HT-29 (cell line): ENCODE results near the gene DOCK4. TPM values are rescaled to one million over a fixed set of nuclear protein-coding genes. Genes with fewer than 3 reads are reported as not detected.
"Not testable (repeated sequence)": the region's sequence is repeated elsewhere in the genome, so short reads cannot be mapped to it uniquely, and the experiment has no call there.

ENCODE experiments used
- DNase-seq: peaks from one replicate; pipeline ENCODE4 v3.0.0-alpha.2; 2015; ENCODE audit warnings: low spot score
- total RNA-seq: library from RNA; depleted of rRNA; stranded (reverse); fragments of >200 nt; shearing (Covaris generic); gene quantifications from 2 replicates; pipeline ENCODE4 v1.2.3, GENCODE V29; 2014; rRNA removed

DOCK4 gene
- 3.2 and 4.9 TPM in 2 replicates for total RNA-seq

DNA sequence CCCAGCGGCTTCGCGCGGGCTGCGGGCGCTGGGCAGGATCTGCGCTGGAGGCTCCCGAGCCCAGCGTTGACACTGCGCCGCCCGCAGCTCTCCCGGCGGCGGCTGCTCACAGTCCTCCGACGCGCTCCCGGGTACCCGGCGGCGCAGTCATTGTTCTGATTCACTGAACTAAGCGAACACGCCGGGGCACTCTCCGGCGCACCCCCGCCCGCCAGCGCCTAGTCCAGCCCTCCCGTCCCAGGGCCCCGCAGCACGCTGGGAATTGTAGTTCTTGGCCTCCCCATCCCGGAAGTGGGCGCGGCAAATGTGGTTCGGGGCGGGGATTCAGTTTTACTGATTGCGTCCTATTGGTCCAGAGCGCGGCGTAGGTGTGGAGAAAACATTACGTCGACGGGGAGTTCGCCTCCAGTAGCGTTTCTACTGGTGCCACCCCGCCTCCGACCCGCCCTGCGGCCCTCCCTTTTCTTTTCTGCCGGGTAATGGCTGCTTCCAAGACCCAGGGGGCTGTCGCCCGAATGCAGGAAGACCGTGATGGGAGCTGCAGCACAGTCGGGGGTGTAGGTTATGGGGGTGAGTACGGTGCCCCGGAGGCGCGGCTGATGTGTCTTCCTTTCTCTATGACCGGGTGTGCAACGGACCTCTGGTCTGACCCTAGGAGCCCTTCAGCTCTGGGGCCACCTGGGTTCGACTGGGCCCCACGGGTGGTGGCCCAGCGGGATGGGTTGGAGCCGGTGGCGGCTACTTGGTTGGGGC is at the start of gene DOCK4, which contains the start of gene ZNF277:
DOCK4 (minus strand) TSS at position 162 of the 753 bp plus-strand sequence. CDS start 261 bp downstream, outside the sequence.
ZNF277 (plus strand) TSS at position 458 of the 753 bp plus-strand sequence; CDS start at position 480, 22 bp downstream.
- DNase-seq: peak; percentile 100

DNA sequence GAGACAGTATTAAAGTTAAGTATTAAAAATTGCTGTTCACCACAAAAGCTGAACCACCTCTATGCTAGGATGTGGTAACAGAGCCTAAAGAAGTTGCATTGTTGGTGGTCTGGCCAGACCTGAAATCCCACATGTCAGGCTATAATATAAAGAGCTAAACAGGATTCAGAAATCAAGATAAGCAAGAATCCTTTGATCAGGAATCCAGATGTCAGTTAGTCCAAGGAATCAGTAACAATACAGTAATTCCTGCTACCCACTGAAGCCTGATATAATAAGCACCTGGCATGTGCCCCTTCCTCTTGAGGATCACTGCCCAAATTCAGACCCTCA is 49.2 kb upstream of the DOCK4 start:
- DNase-seq: peak; percentile 25

GRCh38 chr7:112254709-112255387 is 48.6 kb upstream of the DOCK4 start:
- no peak for DNase-seq

DNA sequence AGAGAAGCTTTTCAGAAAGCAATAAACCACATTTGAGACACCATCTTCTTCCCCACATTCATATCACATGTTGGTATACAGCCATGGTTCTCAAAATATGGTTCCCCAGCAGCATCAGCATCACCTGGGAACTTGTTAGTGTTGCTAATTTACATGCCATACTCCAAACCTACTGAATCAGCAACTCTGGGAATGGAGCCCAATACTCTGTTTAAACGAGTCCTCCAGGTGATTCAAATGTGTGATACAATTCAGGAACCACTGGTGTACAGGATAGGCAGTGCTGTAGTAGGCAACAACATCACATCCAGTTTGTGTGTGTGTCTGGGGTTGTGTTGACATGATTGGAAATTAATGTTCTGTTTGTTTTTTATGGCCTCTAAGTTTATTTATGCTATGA is 48.0 kb upstream of the DOCK4 start:
- DNase-seq: no peak

DNA sequence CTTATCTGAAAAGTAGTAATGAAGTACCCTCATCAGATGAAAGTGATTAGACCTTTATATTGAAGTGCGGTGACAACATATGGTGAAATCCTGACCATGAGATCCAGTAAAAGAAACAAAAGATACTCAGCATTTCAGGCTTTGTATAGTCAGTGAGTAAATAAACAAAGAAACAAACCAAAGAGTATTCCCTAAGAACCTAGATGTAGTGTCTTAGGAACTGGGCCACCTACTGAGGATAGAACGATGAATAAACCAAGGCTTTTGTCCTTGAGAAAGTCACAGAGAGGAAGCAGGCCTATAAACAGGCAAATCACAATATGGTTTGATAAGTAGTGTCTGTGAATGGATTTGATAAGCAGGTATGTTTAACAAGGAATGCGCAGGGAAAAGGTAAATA is 46.5 kb upstream of the DOCK4 start:
- DNase-seq: no peak

- no peak for DNase-seq
Observed at GRCh38 chr7:112252141-112252540, 45.9 kb upstream of the DOCK4 start.

DNA sequence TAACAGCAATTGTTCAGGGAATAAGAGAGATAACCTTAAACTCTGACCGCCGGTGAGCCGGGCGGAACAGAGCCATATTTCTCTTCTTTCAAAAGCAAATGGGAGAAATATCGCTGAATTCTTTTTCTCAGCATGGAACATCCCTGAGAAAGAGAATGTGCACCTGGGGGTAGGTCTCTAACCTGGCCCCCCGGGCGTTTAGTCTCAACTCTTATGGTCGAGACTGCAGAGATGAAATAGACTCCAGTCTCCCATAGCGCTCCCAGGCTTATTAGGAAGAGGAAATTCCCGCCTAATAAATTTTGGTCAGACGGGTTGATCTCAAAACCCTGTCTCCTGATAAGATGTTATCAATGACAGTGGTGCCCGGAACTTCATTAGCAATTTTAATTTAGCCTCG is 43.8 kb upstream of the DOCK4 start:
- DNase-seq: not testable (repeated sequence)

- DNase-seq: no peak
Observed at GRCh38 chr7:112248598-112248997, 42.4 kb upstream of the DOCK4 start.

- DNase-seq: no peak
Observed at GRCh38 chr7:112238852-112239610, 32.8 kb upstream of the DOCK4 start.

DNA sequence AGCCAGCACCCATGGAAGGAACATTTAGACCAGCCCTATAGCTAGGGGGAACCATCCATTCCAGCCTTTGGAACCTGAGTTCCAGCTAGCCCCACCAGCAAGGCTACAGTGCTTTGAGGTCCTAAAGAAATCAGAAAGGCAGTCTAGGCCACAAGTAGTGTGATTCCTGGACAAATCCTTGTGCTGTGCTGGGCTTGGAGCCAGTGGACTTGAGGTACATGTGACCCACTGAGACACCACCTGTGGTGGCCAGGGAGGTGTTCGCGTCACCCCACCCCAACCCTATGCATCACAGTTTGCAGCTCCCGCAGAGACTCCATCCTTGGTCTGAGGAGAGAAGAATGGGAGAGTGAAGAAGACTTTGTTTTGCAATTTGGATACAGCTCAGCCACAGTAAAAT is 32.1 kb upstream of the DOCK4 start:
- DNase-seq: no peak

DNA sequence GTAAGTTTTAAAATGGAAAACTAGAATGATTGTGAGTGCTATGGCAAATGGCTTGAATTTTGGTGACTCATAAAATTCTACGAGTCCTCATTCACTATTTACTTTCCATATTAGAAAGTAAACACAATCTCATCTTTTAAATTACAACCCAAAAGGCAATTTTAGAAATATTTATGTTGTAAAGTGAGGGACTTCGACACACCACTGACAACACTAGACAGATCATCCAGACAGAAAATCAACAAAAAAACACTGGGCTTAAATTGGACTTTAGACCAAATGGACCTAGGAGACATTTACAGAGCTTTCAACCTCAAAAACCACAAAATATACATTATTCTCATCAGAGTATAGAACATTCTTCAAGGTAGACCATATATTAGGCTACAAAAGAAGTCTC is 30.4 kb upstream of the DOCK4 start:
- DNase-seq: no peak

DNA sequence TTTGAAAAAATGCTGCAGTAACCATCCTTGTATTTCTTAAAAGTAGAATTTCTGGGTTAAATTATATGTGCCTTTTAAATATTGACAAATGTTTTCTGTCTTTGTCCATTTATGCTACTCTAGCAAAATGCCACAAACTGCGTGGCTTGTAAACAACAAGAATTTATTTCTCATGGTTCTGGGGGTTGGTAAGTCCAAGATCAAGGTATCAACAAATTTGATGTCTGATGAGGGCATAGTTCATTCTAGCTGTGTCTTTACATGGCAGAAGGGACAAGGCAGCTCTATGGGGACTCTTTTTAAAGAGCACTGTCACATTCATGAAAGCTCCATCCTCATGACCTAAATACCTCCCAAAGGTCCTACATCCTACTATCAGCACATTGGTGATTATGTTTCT is 27.9 kb upstream of the DOCK4 start:
- no peak for DNase-seq

- no peak for DNase-seq
Observed at GRCh38 chr7:112233048-112233697, 27.0 kb upstream of the DOCK4 start.

DNA sequence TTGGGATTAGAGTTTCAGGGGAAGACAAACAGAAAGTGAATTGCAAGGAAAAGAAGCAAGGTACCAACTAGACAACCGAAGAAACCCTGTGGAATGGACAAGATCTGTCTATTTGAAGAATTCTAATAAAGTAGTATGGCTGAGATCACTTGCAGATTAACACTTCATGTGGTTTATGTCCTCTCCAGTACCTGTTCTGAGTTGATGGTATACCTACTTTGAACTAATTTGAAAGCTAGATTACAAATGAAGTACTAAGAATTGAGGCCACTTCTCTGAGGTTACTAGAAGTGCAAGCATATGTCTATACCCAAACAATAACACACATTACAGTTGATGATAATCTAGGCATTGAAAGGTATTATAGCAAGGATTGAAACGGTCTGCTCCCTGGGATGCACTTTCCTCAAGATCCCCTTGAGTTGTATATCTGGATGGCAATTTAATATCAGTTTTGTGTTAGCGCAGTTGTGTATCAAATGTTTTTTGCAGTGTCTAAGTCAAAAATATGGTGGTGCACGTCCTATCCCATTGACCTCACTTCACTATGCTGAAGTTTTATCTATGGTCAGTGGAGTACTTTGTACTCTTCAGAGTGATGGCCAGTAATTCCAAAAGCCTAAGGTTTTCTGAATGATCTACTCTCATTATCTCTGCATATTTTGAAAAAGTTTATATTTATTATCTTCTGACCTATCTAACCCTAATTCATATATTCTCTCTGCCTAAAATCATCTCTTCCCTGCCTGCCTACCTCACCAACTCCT is 26.2 kb upstream of the DOCK4 start:
- DNase-seq: no peak

- no peak for DNase-seq
Observed at GRCh38 chr7:112228632-112229031, 22.4 kb upstream of the DOCK4 start.

DNA sequence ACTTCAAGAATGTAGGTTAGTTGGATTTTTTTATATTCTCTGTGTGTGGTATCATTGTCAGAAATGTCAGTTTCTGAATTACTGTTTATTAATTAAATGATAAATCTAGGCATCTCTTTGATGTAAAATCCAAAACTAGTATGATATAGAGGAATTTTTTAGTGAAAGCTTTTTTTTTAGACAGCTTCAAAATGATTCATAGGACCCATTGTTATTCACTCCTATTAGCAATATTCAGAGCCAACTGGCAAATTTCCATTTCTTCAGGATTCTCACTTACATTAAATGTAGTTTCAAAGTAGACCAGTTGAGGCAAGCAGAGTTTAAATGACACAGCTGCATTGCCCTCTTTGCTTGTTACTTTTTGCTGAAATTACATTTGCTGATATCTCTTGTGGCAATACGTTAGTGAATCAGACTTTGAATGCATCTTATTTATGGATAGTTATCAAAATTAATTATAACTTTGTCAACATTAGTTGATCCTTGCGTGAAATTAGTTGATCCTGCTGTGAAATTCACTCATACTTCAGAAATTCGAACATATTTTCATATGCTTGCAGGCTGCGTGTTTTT is 20.6 kb upstream of the DOCK4 start:
- DNase-seq: no peak

GRCh38 chr7:112225006-112225405 is 18.8 kb upstream of the DOCK4 start:
- DNase-seq: no peak

- no peak for DNase-seq
Observed at GRCh38 chr7:112224186-112224585, 18.0 kb upstream of the DOCK4 start.

GRCh38 chr7:112223310-112223709 is 17.1 kb upstream of the DOCK4 start:
- no peak for DNase-seq

DNA sequence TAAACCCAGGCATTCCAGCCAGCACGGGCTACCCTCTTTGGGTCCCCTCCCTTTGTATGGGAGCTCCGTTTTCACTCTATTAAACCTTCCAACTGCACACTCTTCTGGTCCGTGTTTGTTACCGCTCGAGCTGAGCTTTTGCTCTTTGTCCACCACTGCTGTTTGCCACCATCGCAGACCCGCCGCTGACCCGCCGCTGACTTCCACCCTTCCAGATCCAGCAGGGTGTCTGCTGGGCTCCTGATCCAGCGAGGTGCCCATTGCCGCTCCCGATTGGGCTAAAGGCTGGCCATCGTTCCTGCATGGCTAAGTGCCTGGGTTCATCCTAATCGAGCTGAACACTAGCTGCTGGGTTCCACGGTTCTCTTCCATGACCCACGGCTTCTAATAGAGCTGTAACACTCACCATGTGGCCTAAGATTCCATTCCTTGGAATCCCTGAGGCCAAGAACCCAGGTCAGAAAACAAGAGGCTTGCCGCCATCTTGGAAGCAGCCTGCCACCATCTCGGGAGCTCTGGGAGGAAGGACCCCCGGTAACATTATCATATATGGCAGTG is 14.8 kb upstream of the DOCK4 start:
- DNase-seq: no peak
